Epithelial cell of proximal tubule (primary cell): ENCODE measurements around the gene PODNL1. TPM values are rescaled to one million over a fixed set of nuclear protein-coding genes. Genes with fewer than 3 reads are reported as not detected.

ENCODE experiments used
- DNase-seq: peaks from one replicate; pipeline ENCODE4 v3.0.0-alpha.2; 2011; ENCODE audit warnings: low read depth
- H3K4me3 ChIP-seq: 2 replicates; pipeline ENCODE4 v1.5.1; 2011; ENCODE audit warnings: low read depth, mild to moderate bottlenecking, low read length
- total RNA-seq: library from RNA; depleted of rRNA; stranded (reverse); fragments of >200 nt; gene quantifications from 2 replicates; pipeline ENCODE4 v1.2.3, GENCODE V29; 2015
- TF ChIP-seq, protein P1 (sequence below): conservative IDR thresholded peaks from 2 replicates; pipeline ENCODE4 v1.5.1; 2012; ENCODE audit warnings: low read depth, mild to moderate bottlenecking, low read length

The PODNL1 gene
- total RNA-seq, 1 donor from 2014 or later: 0.46 TPM

DNA sequence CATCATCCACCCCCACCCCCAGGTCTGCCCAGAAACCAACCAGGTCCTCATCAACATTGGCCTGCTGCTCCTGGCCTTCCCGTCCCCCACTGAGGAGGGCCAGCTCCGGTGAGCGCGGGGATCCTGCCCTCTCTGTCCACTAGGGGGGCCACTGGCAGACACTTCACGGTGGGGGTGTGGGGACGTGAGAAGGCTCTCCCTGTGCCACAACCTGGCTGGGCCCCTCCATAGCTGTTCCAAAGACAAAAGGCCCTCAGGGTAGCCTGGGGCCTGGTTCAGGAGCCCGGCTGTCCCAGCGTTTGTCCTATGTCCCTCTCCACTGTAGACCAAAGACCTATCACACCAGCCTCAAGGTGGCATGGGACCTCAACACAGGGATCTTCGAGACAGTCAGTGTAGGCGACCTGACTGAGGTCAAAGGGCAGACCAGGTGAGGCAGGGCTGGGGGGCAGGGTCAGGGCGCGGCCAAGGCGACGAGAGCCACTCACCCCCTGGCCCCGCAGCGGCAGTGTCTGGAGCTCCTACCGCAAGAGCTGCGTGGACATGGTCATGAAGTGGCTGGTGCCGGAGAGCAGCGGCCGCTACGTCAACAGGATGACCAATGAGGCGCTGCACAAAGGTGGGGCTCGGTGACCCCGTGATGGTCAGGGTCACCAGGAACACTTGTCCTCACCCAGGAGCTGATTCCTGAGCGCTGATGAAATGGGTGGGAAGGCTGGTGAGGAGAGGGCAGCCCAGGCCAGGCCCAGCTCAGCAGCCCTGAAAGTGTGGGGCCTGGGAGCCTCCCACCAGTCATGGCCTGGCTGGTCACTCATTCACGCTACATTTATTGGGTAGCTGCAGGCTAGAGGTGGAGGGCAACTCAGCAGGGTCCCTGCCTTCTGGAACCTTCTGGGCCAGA, 22.0 kb upstream of the PODNL1 start:
- DNase-seq: no peak
- no peak overlapping the region for H3K4me3 ChIP-seq
- TF ChIP-seq, protein P1, sequence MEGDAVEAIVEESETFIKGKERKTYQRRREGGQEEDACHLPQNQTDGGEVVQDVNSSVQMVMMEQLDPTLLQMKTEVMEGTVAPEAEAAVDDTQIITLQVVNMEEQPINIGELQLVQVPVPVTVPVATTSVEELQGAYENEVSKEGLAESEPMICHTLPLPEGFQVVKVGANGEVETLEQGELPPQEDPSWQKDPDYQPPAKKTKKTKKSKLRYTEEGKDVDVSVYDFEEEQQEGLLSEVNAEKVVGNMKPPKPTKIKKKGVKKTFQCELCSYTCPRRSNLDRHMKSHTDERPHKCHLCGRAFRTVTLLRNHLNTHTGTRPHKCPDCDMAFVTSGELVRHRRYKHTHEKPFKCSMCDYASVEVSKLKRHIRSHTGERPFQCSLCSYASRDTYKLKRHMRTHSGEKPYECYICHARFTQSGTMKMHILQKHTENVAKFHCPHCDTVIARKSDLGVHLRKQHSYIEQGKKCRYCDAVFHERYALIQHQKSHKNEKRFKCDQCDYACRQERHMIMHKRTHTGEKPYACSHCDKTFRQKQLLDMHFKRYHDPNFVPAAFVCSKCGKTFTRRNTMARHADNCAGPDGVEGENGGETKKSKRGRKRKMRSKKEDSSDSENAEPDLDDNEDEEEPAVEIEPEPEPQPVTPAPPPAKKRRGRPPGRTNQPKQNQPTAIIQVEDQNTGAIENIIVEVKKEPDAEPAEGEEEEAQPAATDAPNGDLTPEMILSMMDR: no peak

DNA sequence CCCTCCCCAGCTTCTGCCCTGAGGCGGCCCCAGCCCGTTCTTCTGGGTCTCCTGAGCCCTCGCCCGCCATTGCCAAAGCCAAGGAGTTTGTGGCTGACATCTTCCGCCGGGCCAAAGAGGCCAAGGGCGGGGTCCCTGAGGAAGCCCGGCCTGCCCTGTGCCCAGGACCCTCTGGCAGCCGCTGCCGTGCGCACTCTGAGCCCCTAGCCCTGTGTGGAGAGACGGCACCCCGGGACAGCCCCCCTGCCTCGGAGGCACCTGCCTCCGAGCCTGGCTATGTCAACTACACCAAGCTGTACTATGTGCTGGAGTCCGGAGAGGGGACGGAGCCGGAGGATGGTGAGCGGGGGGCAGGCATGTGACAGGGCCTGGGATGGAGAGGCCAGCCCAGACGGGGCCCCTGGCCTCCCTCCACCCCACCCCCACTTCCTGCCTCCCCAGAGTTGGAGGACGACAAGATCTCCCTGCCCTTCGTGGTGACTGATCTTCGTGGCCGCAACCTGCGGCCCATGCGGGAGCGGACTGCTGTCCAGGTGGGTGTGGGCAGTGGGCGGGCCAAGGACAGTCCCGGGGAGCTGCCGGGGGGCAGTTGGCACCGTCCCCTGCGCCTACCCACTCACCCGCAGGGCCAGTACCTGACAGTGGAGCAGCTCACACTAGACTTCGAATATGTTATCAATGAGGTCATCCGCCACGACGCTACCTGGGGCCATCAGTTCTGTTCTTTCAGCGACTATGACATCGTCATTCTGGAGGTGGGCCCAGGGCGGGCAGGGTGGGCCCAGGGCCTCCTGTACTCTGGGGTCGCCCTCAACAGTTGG, 21.1 kb upstream of the PODNL1 start:
- H3K4me3 ChIP-seq: no peak overlapping the region
- no peak for DNase-seq
- TF ChIP-seq, protein P1: no peak

DNA sequence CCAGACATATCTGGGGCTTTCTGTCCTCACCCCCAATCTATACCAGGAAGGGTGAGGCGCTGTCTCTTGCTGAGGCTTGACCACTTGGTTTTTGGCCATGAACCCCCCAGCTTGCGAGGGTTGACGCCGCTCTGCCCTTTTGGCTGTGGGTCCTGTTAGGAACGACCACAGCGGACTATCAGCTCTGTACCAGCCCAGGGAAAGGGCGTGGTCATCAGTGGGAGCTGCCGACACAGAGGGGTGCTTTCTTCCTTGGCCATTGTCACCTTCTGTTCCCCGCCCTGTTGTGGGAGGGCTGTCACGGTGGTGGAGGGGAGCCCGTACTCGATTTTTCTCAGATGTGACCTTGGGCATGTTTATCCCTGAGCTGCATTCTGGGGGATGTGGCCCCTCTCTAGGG, 19.8 kb upstream of the PODNL1 start:
- DNase-seq: no peak
- H3K4me3 ChIP-seq: no peak overlapping the region
- TF ChIP-seq, protein P1: no peak

DNA sequence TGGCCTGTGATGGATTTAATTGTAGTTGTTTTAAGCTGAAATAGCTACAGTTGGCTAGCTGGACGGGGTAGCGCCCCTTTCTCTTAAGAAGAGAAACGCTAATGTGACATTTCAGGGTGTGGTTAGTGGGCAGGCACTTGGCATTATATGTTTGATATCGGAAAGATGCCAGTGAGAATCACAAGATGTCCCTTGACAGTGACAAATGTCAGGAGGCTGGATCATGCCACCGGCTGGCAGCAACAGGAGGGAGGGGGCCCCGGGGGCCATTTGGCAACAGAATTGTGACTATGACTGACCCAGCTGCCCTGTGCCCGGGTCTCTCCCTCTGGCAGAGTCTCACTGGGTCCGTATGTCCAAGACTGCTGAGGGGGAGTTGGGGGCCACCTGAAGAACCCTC, 18.8 kb upstream of the PODNL1 start:
- DNase-seq: no peak
- no peak overlapping the region for H3K4me3 ChIP-seq
- TF ChIP-seq, protein P1: no peak

DNA sequence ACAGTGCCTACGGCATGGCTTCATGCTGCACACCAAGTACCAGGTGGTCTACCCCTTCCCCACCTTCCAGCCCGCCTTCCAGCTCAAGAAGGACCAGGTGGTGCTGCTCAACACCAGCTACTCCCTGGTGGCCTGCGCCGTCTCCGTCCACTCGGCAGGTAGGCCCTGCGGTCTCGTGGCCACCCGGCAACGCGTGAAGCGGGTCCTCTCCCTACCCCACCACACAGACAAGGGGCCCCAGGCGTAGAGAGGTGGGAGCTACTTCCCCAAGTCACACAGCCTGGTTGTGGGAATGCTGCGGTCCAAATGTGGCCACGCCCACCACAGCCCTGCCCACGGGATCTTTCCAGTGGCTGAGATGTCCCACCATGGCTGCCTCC, 18.1 kb upstream of the PODNL1 start:
- DNase-seq: no peak
- TF ChIP-seq, protein P1: no peak
- H3K4me3 ChIP-seq: no peak overlapping the region

DNA sequence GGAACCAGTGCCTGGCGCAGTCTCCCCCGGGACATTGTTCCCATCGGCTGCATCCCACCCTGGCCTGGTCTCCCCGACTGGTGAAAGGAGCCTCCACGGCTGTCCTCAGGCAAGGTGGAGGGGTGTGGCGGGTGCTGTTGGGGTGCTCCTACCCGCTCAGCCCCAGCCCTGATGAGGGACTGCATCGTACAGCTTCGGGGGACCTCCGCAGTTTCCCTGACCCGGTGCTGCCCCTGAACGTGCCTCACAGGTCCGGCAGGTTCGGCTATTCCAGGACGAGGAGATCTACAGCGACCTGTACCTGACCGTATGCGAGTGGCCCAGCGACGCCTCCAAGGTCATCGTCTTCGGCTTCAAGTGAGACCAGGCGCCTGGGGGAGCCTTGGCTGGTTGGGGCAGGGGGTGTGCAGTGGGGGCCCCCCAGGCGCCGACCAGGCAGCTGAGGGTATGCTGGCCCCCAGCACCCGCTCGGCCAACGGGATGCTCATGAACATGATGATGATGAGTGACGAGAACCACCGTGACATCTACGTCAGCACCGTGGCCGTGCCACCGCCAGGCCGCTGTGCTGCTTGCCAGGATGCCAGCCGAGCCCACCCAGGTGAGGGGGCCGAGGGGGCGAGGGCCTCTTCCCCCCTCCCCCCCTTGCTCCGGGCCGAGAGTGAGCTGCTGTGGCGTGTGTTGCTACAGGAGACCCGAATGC, 17.6 kb upstream of the PODNL1 start:
- no peak for DNase-seq

More for the DNA sequence above, 17.6 kb upstream of the PODNL1 start:
- TF ChIP-seq, protein P1: no peak
- no peak overlapping the region for H3K4me3 ChIP-seq
